ENCODE results near the gene PAX3.

DNA sequence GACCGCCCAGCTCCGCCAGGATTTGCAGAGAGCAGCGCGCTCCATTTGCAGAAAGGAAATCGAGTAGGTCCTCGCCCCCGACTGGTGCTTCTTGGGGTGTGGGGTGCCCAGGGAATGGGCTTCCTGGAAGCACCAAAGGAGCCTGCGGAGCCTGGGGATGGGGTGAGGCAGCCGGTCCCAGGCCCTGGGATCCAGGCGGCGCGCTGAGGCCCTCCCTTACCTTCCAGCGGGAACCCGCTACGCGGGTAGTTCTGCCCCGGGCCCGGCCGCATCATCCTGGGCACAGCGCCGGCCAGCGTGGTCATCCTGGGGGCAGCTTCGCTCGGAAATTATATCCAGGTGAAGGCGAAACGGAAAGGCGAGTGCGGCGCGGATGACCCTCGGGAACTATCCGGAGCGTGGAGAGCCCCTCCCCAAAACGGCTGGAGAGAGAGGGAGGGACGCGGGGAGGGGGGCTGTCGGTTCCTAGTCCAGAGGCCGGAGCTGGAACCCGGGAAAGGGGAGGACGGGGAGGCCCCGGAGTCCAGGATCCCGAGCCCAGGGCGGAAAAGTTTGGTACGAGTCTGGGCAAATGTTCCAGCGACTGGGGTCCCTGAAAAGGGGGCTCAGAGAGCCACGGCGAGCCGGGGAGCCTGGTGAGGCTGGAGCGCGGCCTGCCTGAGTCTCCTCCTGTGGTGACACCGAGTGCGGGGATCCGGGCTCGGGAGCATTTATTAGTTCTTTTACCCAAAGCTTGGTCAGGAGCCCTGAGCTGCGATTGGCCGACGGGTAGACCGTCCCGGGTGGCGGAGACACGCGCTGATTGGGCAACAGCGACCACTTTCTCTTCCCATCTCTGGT is at the start of gene PAX3:
- TF ChIP-seq CTCF (IDR thresholded peaks at IDR 0.05; ENCODE audit: insufficient read depth, low read length), result no peak
- no peak for TF ChIP-seq GABPA (IDR thresholded peaks at IDR 0.05; ENCODE audit: low read depth)
- no peak for TF ChIP-seq SPI1 (IDR thresholded peaks at IDR 0.05; ENCODE audit: borderline replicate concordance, low read depth)
